Measurements from ENCODE around the gene MYBBP1A. TPM values are rescaled to one million over a fixed set of nuclear protein-coding genes. Genes with fewer than 3 reads are reported as not detected.

MYBBP1A gene
- total RNA-seq, 4 donors from 2014 or later: 25.4 to 148 (median 81.5) TPM

GRCh38 chr17:4594406-4594805, 39.2 kb upstream of the MYBBP1A start:
- no peaks in the 10 kb centered on the region for H3K36me3 ChIP-seq
- DNase-seq: no peak
- intact Hi-C loops (cut with DNase I; ENCODE audit: low total_unique reads) (no loop called here), in situ Hi-C loops (cut with MboI; ENCODE audit: low pct_ligation_motif_present in 1 of 4, low pct_unique_long_range_greater_than_20kb in 1 of 4, low sequenced_read_pairs in 3 of 4) (no loop called here)
- no peaks in the 10 kb centered on the region for H3K27me3 ChIP-seq
- H3K27ac ChIP-seq: no peak overlapping the region
- peaks cover 0 to 7% (median 0%) of the 10 kb centered on the region in 4 donors for H3K4me1 ChIP-seq
- TF ChIP-seq EP300 (IDR thresholded peaks at IDR 0.05; ENCODE audit: low read depth): no peak
- H3K4me3 ChIP-seq: no peak overlapping the region
- 85 to 94% methylated on average over 3 to 7 of the region's 7 CpGs for WGBS, 2 donors (ENCODE audit: low coverage in 1 of 2)
- H3K9me3 ChIP-seq: no peaks in the 10 kb centered on the region

DNA sequence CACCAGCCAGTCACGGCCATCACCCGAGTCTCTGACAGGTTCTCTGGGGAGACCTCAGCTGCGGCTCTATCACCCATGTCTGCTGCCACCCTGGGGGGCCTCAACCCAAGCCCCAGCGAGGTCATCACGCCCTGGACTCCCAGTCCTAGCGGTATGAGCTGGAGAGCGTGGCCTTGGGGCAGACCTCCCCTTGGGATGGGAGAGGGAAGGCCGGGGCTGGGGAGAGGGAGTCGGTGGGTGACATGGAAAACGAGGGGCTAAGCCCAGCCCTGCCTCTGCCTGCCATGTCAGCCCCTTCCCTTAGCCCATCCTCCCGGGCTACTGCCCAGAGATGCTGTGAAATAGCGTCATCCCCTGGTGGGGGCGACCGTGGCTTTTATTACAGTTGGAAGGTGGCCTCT, 37.8 kb upstream of the MYBBP1A start:
- intact Hi-C loops (cut with DNase I; ENCODE audit: low total_unique reads): no loop called here
- Histone ChIP-seq H3K4me1 (peaks cover 0 to 6% (median 0%) of the 10 kb centered on the region in 4 donors), H3K9me3 (no peaks in the 10 kb centered on the region), H3K4me3 (no peak overlapping the region), H3K27me3 (no peaks in the 10 kb centered on the region), H3K36me3 (no peaks in the 10 kb centered on the region), H3K27ac (no peak overlapping the region)
- DNase-seq: no peak
- in situ Hi-C loops (cut with MboI; ENCODE audit: low pct_ligation_motif_present in 1 of 4, low pct_unique_long_range_greater_than_20kb in 1 of 4, low sequenced_read_pairs in 3 of 4): no loop called here
- TF ChIP-seq CTCF (IDR thresholded peaks at IDR 0.05): no peak
- TF ChIP-seq EP300 (IDR thresholded peaks at IDR 0.05; ENCODE audit: low read depth): no peak
- TF ChIP-seq POLR2A (IDR thresholded peaks at IDR 0.05): no peak
- TF ChIP-seq POLR2AphosphoS5 (IDR thresholded peaks at IDR 0.05): no peak
- 85% methylated on average over 14 of the region's 14 CpGs; no CpG with 5 or more reads in 1 of the 2 donors for WGBS, 2 donors (ENCODE audit: low coverage in 1 of 2)

DNA sequence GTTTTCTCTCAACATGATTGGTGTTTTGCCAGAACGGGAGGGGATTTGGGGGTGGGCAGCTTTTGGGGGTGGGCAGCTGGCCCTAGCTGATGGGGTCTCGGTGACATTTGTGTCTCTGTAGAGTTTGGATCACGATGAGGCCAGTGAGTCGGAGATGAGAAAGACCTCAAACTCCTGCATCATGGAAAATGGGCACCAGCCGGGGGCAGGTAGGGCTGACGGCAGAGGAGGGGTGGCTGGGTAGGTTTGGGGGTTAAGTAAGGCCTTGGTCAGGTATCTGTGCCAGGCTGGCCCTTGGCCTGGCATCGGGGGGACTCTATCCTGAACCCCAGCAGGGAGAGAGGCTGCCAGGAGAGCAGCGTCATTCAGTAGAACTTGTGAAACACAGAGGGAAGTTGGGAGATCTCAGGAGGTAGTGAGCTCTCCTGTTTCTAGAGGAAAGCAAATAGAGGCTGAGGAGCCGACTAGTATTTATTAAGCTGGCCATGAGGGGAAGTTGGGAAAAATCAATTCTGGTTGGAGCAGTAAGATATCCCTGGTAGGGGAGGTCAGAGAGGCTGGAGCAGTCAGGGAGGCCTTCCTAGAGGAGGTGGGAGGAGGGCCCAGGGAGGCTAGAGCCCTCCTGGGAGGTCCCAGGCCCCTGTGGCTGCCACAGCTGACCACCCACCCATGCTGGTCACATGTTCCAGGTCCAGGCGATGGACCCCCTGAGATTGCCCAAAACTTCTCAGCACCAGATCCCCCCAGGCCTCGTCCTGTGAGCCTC, 37.2 kb upstream of the MYBBP1A start:
- H3K36me3 ChIP-seq: no peaks in the 10 kb centered on the region
- TF ChIP-seq POLR2A (IDR thresholded peaks at IDR 0.05) (no peak), POLR2AphosphoS5 (IDR thresholded peaks at IDR 0.05) (no peak), EP300 (IDR thresholded peaks at IDR 0.05; ENCODE audit: low read depth) (no peak), CTCF (IDR thresholded peaks at IDR 0.05) (no peak)
- H3K27me3 ChIP-seq: no peaks in the 10 kb centered on the region
- no peak overlapping the region for H3K4me3 ChIP-seq
- intact Hi-C loops (cut with DNase I; ENCODE audit: low total_unique reads): no loop called here
- in situ Hi-C loops (cut with MboI; ENCODE audit: low pct_ligation_motif_present in 1 of 4, low pct_unique_long_range_greater_than_20kb in 1 of 4, low sequenced_read_pairs in 3 of 4): no loop called here
- no peak overlapping the region for H3K27ac ChIP-seq
- peaks cover 0 to 6% (median 0%) of the 10 kb centered on the region in 4 donors for H3K4me1 ChIP-seq
- WGBS, 2 donors (ENCODE audit: low coverage in 1 of 2): 87 to 89% methylated on average over 3 to 11 of the region's 11 CpGs
- DNase-seq: no peak
- no peaks in the 10 kb centered on the region for H3K9me3 ChIP-seq

- intact Hi-C loops (cut with DNase I; ENCODE audit: low total_unique reads) (no loop called here), in situ Hi-C loops (cut with MboI; ENCODE audit: low pct_ligation_motif_present in 1 of 4, low pct_unique_long_range_greater_than_20kb in 1 of 4, low sequenced_read_pairs in 3 of 4) (no loop called here)
- TF ChIP-seq POLR2AphosphoS5 (IDR thresholded peaks at IDR 0.05) (no peak), EP300 (IDR thresholded peaks at IDR 0.05; ENCODE audit: low read depth) (no peak), POLR2A (IDR thresholded peaks at IDR 0.05) (no peak), CTCF (IDR thresholded peaks at IDR 0.05) (no peak)
- no peaks in the 10 kb centered on the region for H3K9me3 ChIP-seq
- H3K36me3 ChIP-seq: no peaks in the 10 kb centered on the region
- no peak overlapping the region for H3K4me3 ChIP-seq
- no peaks in the 10 kb centered on the region for H3K27me3 ChIP-seq
- 61% methylated on average over 12 of the region's 12 CpGs; no CpG with 5 or more reads in 1 of the 2 donors for WGBS, 2 donors (ENCODE audit: low coverage in 1 of 2)
- H3K27ac ChIP-seq: no peak overlapping the region
- H3K4me1 ChIP-seq: peaks cover 0 to 6% (median 0%) of the 10 kb centered on the region in 4 donors
- no peak for DNase-seq
Observed at GRCh38 chr17:4591529-4591928, 36.3 kb upstream of the MYBBP1A start.
